Vagina (tissue), 2 donors: Measurements from ENCODE around the gene MGME1. TPM values are rescaled to one million over a fixed set of nuclear protein-coding genes. Genes with fewer than 3 reads are reported as not detected.

ENCODE experiments used
- DNase-seq, 2 donors: peaks; one replicate each; pipeline ENCODE4 v3.0.0-alpha.2; 2017; ENCODE audit errors: extremely low spot score in 2 of 2
- H3K27ac ChIP-seq: fragments of 200-600 bp; sonication (generic); one replicate; pipeline ENCODE4 v1.5.1; 2019
- H3K27me3 ChIP-seq: fragments of 200-600 bp; sonication (generic); one replicate; pipeline ENCODE4 v1.5.1; 2019
- H3K36me3 ChIP-seq, 2 donors: fragments of 200-600 bp; sonication (generic); one replicate each; pipeline ENCODE4 v1.5.1; 2017 to 2019
- H3K4me1 ChIP-seq: fragments of 200-600 bp; sonication (generic); one replicate; pipeline ENCODE4 v1.5.1; 2019
- H3K4me3 ChIP-seq, 2 donors: fragments of 200-600 bp; sonication (generic); 1 replicate in 1 of 2; 2 replicates in 1 of 2; pipeline ENCODE4 v1.5.1; 2016 to 2019
- H3K9me3 ChIP-seq: fragments of 200-600 bp; sonication (generic); one replicate; pipeline ENCODE4 v1.5.1; 2019
- POLR2A ChIP-seq, 2 donors: fragments of 450-650 bp; IDR thresholded peaks; one replicate each; pipeline ENCODE4 v1.6.1; 2017; ENCODE audit warnings: antibody characterized with exemption in 2 of 2, mild to moderate bottlenecking in 2 of 2, moderate library complexity in 2 of 2
- POLR2AphosphoS5 ChIP-seq, 2 donors: sonication (generic); formaldehyde crosslinking; IDR thresholded peaks; one replicate each; pipeline ENCODE4 v1.9.0; 2017; ENCODE audit warnings: antibody characterized with exemption in 2 of 2, mild to moderate bottlenecking in 2 of 2, low read depth in 1 of 2; ENCODE audit not compliant: insufficient read depth in 1 of 2
- intact Hi-C: fragments of 100-400 bp; cut with DNase I; formaldehyde crosslinking; loops from one replicate; pipeline ENCODE4 v1.15.1; 2023
- total RNA-seq: library from RNA; depleted of rRNA; stranded (reverse); fragments of >200 nt; gene quantifications from one replicate; pipeline ENCODE4 v1.2.3, GENCODE V29; 2016
- TF ChIP-seq, protein P1 (sequence below), 3 experiments: fragments of 450-650 bp in 2 of 3; fragments of 200-600 bp in 1 of 3; sonication (generic) in 1 of 3; IDR thresholded peaks; one replicate each; pipeline ENCODE4 v1.5.1; 2017 to 2019; ENCODE audit warnings: antibody characterized with exemption in 3 of 3, mild to moderate bottlenecking in 2 of 3, moderate library complexity in 2 of 3

Gene MGME1
- total RNA-seq, 1 donor from 2014 or later: 8.6 TPM

DNA sequence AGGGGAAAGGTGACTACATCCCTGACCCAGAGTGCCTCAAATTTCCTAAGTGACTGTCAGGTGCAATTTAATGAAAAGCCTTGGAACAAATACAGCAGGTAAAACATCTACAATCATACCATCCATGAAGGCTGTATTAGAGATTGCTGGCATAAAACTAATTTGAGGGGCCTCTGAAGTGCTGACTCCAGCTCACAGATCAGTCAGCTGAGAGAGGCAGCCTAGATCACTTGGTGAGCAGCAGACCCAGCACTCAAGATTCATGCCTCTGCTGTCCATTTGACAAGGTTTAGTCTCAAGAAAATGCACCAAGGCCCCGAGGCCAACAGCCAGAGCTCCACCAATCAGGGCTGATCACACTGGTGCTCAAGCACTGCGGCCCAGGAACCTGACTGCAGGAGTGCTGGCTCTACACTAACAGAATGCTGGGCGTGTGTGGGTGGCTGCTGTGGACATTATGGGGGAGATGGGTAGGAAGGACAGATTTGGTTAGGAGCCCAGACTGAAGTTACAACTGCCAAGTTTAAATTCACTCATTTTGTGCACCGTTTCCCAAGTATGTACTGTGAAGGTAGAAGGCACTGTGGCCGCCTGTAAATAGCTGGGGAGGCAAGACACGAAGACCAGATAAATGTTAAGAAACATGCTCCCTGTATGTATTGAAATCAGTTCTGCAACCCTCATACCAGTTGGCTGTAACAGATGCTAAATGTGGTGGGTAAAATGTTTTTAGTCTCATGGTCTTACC, 28.4 kb upstream of the MGME1 start:
- Histone ChIP-seq H3K4me3 (no peak overlapping the region), H3K36me3 (peaks cover 0 to 37% of the 10 kb centered on the region in 2 donors), H3K9me3 (no peaks in the 10 kb centered on the region), H3K27ac (no peak overlapping the region), H3K4me1 (peaks cover 37% of the 10 kb centered on the region), H3K27me3 (no peaks in the 10 kb centered on the region)
- TF ChIP-seq, protein P1, sequence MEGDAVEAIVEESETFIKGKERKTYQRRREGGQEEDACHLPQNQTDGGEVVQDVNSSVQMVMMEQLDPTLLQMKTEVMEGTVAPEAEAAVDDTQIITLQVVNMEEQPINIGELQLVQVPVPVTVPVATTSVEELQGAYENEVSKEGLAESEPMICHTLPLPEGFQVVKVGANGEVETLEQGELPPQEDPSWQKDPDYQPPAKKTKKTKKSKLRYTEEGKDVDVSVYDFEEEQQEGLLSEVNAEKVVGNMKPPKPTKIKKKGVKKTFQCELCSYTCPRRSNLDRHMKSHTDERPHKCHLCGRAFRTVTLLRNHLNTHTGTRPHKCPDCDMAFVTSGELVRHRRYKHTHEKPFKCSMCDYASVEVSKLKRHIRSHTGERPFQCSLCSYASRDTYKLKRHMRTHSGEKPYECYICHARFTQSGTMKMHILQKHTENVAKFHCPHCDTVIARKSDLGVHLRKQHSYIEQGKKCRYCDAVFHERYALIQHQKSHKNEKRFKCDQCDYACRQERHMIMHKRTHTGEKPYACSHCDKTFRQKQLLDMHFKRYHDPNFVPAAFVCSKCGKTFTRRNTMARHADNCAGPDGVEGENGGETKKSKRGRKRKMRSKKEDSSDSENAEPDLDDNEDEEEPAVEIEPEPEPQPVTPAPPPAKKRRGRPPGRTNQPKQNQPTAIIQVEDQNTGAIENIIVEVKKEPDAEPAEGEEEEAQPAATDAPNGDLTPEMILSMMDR (IDR thresholded peaks at IDR 0.05): no peak
- TF ChIP-seq POLR2A (IDR thresholded peaks at IDR 0.05) (no peak), POLR2AphosphoS5 (IDR thresholded peaks at IDR 0.05; ENCODE audit: insufficient read depth in 1 of 2, low read depth in 1 of 2) (no peak)
- no peak for DNase-seq
- intact Hi-C loops: no loop called here

DNA sequence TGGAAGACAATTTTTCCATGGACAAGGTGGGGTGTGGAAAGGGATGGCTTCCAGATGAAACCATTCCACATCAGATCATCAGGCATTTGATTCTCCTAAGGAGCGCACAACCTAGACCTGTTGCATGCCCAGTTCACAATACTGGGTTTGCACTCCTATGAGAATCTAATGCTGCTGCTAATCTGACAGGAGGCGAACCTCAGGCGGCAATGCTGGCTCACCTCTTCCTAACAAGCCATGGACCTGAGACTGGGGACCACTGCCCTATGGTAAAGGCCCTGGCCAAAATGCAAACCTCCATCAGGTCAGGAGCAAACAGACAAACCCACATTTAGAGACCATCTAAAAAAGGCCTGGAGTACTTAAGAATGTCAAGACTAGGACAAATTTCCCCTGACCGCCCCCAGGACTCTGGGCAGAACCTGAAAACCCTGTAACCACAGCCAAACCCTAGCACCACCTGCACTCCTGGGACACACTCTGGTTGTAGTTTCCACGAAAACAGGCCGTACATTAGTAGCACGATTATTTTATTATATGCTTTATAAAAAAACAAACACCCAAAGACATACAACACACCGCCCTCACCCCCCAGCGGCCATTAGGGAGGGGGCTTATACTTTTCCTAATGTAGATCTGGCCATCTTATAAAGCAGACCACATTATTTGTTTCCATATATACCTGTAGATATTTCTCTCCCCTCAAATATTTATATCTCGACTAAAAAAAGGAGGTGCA, 27.6 kb upstream of the MGME1 start:
- no peak for DNase-seq
- Histone ChIP-seq H3K27ac (no peak overlapping the region), H3K4me3 (no peak overlapping the region), H3K36me3 (peaks cover 0 to 45% of the 10 kb centered on the region in 2 donors), H3K4me1 (peaks cover 28% of the 10 kb centered on the region), H3K9me3 (no peaks in the 10 kb centered on the region), H3K27me3 (no peaks in the 10 kb centered on the region)
- TF ChIP-seq POLR2AphosphoS5 (IDR thresholded peaks at IDR 0.05; ENCODE audit: insufficient read depth in 1 of 2, low read depth in 1 of 2) (no peak), POLR2A (IDR thresholded peaks at IDR 0.05) (no peak)
- TF ChIP-seq, protein P1 (IDR thresholded peaks at IDR 0.05): no peak
- intact Hi-C loops: no loop called here

DNA sequence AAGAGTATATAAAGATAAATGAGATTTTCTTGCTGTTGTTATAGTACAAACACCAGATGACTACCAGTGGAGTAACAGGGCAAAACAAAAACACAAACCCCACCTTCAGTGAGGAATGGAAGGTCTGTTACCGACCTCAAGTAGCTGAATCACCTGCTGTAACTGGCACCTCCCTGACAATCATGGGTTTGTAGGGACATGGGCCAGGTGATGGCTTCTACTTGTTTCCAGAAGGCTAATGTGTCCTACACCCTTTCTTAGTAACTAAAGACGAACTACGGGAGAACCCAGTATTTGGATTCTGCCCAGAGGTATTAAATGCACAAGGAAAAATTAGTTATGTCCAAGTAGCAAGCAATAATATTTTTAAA, 27.0 kb upstream of the MGME1 start:
- no peak for TF ChIP-seq POLR2A (IDR thresholded peaks at IDR 0.05)
- no peak for TF ChIP-seq POLR2AphosphoS5 (IDR thresholded peaks at IDR 0.05; ENCODE audit: insufficient read depth in 1 of 2, low read depth in 1 of 2)
- TF ChIP-seq, protein P1 (IDR thresholded peaks at IDR 0.05): no peak
- Histone ChIP-seq H3K27me3 (no peaks in the 10 kb centered on the region), H3K36me3 (peaks cover 0 to 50% of the 10 kb centered on the region in 2 donors), H3K4me3 (no peak overlapping the region), H3K4me1 (peaks cover 23% of the 10 kb centered on the region), H3K27ac (no peak overlapping the region), H3K9me3 (no peaks in the 10 kb centered on the region)
- no peak for DNase-seq
- intact Hi-C loops: no loop called here

DNA sequence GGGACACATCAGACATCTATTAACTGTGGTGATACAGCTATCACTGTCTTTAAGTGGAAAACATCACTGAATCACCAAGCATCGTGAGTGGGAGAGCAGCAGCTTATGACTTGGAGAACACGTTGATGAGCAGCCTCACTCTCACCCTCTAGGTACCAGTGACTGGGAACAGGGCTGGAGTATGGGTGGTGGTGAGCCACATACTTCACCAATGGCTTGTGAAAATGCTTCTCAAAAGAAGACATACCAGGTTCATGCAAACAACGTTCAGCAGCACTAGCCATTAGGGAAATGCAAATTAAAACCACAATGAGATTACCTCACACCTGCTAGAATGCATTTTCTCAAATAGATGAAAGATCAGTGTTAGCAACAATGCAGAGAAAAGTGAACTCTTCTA, 25.5 kb upstream of the MGME1 start:
- Histone ChIP-seq H3K27ac (no peak overlapping the region), H3K4me1 (peaks cover 9% of the 10 kb centered on the region), H3K27me3 (no peaks in the 10 kb centered on the region), H3K4me3 (no peak overlapping the region), H3K36me3 (peaks cover 0 to 65% of the 10 kb centered on the region in 2 donors), H3K9me3 (no peaks in the 10 kb centered on the region)
- no peak for TF ChIP-seq POLR2A (IDR thresholded peaks at IDR 0.05)
- TF ChIP-seq, protein P1 (IDR thresholded peaks at IDR 0.05): no peak
- TF ChIP-seq POLR2AphosphoS5 (IDR thresholded peaks at IDR 0.05; ENCODE audit: insufficient read depth in 1 of 2, low read depth in 1 of 2): no peak
- intact Hi-C loops: no loop called here
- no peak for DNase-seq
